ENCODE measurements around the gene UPK2. TPM values are rescaled to one million over a fixed set of nuclear protein-coding genes. Genes with fewer than 3 reads are reported as not detected.

The UPK2 gene
- total RNA-seq, 2 donors from 2014 or later, result not detected

GRCh38 chr11:118915941-118916841, 39.9 kb upstream of the UPK2 start:
- no peak for ATAC-seq
- intact Hi-C loops (cut with DNase I), result no loop called here
- no peak for DNase-seq

- DNase-seq (peak; percentile 81), ATAC-seq (peak; percentile 14 to 24)
- intact Hi-C loops (cut with DNase I), result no loop called here
These were observed 39.2 kb upstream of the UPK2 start for GRCh38 chr11:118916842-118917388.

- intact Hi-C loops (cut with DNase I), result no loop called here
- ATAC-seq (peak; percentile 10 to 50), DNase-seq (peak; percentile 81)
These were observed 38.5 kb upstream of the UPK2 start for GRCh38 chr11:118917481-118918127.

- peak; percentile 4 to 12 for ATAC-seq
- DNase-seq, result peak; percentile 87
- intact Hi-C loops (cut with DNase I), result no loop called here
These were observed 37.9 kb upstream of the UPK2 start for GRCh38 chr11:118918128-118918685.

- ATAC-seq (no peak), DNase-seq (no peak)
- intact Hi-C loops (cut with DNase I), result no loop called here
These were observed 37.3 kb upstream of the UPK2 start for GRCh38 chr11:118918686-118919280.

GRCh38 chr11:118921121-118921928, 34.8 kb upstream of the UPK2 start:
- DNase-seq (peak; percentile 78), ATAC-seq (peak; percentile 2 to 25)
- intact Hi-C loops (cut with DNase I), result no loop called here

GRCh38 chr11:118921929-118922744, 34.0 kb upstream of the UPK2 start:
- ATAC-seq (peak; percentile 50 to 65), DNase-seq (peak; percentile 91)
- intact Hi-C loops (cut with DNase I), result no loop called here

- no peak for ATAC-seq
- peak; percentile 2 for DNase-seq
- intact Hi-C loops (cut with DNase I), result no loop called here
These were observed 33.1 kb upstream of the UPK2 start for GRCh38 chr11:118922745-118923627.

- ATAC-seq (no peak), DNase-seq (peak; percentile 24)
- intact Hi-C loops (cut with DNase I), result no loop called here
These were observed 32.1 kb upstream of the UPK2 start for GRCh38 chr11:118923721-118924587.

GRCh38 chr11:118924591-118925585, 31.2 kb upstream of the UPK2 start:
- intact Hi-C loops (cut with DNase I), result loop anchor here in 1 of 2 donors (5.0 kb wide), 1 partner anchor 133 kb away; the partner anchor contains the start of gene DDX6
- ATAC-seq (no peak), DNase-seq (peak; percentile 69)

GRCh38 chr11:118927554-118928100, 28.5 kb upstream of the UPK2 start:
- intact Hi-C loops (cut with DNase I), result loop anchor here (1.0 to 5.0 kb wide), 3 partner anchors 19 to 268 kb away; partner anchors contain the start of gene DDX6 (in 1 of the 2)
- ATAC-seq, result no peak

GRCh38 chr11:118928101-118928869, 27.8 kb upstream of the UPK2 start:
- DNase-seq (peak; percentile 90), ATAC-seq (peak; percentile 75 to 78)
- intact Hi-C loops (cut with DNase I), result loop anchor here (1.0 to 5.0 kb wide), 3 partner anchors 19 to 269 kb away; partner anchors contain the start of gene DDX6 (in 1 of the 2)

More at GRCh38 chr11:118927554-118928100, 28.5 kb upstream of the UPK2 start:
- DNase-seq, result no peak

GRCh38 chr11:118928870-118929500, 27.1 kb upstream of the UPK2 start:
- DNase-seq (no peak), ATAC-seq (peak; percentile 60 to 62)

More at GRCh38 chr11:118928870-118929500, 27.1 kb upstream of the UPK2 start:
- intact Hi-C loops (cut with DNase I), result loop anchor here (1.0 to 5.0 kb wide), 3 partner anchors 20 to 270 kb away; partner anchors contain the start of gene DDX6 (in 1 of the 2)
